ENCODE results near the gene DCTN4.

The DCTN4 gene

DNA sequence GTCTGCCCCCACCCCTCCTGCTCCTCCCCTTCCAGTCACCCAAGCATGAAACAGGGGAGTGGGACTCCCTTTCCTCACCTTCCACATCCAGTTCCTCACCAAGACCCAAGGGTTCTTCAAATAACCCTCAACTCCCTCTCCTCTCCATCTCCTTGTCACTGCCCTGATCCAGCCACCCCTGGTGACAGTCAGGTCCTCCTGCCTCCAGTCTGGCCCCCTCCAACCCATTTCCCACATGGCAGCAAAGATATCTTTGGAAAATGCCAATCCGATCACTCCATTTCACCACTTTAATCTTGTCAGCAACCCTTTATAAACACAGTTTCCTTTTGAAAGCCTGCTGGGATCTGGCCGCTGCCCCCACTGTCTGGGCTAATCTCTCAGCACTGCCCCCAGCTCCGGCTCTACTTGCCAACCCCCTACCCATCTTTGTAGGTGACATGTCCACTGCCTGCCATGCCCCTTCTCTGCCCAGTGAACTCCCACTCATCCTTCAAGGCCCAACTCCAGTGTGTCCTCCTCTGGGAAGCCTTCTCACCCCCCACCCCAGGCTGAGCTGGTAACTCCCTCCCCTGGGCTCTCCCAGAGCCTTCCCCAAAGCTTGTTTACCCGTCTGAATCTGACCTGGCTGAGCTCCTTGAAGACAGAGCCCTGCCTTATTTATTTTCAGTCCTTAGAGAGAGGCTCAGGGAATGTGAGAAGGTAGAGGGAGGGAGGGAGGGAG, 98.5 kb downstream of the DCTN4 start:
- TF ChIP-seq EZH2phosphoT487 (IDR thresholded peaks at IDR 0.05; ENCODE audit: borderline replicate concordance): no peak
- TF ChIP-seq, protein P1, sequence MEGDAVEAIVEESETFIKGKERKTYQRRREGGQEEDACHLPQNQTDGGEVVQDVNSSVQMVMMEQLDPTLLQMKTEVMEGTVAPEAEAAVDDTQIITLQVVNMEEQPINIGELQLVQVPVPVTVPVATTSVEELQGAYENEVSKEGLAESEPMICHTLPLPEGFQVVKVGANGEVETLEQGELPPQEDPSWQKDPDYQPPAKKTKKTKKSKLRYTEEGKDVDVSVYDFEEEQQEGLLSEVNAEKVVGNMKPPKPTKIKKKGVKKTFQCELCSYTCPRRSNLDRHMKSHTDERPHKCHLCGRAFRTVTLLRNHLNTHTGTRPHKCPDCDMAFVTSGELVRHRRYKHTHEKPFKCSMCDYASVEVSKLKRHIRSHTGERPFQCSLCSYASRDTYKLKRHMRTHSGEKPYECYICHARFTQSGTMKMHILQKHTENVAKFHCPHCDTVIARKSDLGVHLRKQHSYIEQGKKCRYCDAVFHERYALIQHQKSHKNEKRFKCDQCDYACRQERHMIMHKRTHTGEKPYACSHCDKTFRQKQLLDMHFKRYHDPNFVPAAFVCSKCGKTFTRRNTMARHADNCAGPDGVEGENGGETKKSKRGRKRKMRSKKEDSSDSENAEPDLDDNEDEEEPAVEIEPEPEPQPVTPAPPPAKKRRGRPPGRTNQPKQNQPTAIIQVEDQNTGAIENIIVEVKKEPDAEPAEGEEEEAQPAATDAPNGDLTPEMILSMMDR (conservative IDR thresholded peaks at IDR 0.05; ENCODE audit: low read length): no peak
- Histone ChIP-seq H3F3A (ENCODE audit: low read depth) (no peaks in the 10 kb centered on the region), H3K4me1 (ENCODE audit: insufficient read depth, low read length, poor library complexity, severe bottlenecking) (peaks cover 12% of the 10 kb centered on the region), H3K79me2 (ENCODE audit: insufficient read depth, low read length) (no peaks in the 10 kb centered on the region), H3K36me3 (ENCODE audit: insufficient read depth, low read length) (no peaks in the 10 kb centered on the region), H2AFZ (ENCODE audit: low read length) (no peak overlapping the region), H3K4me2 (ENCODE audit: low read depth, low read length, poor library complexity, severe bottlenecking) (no peak overlapping the region), H3K9me2 (replicated peaks; ENCODE audit: low read depth, low read length) (no peaks in the 10 kb centered on the region), H3K27me3 (ENCODE audit: insufficient read depth, low read length, poor library complexity, severe bottlenecking) (no peaks in the 10 kb centered on the region), H4K20me1 (ENCODE audit: insufficient read depth, low read length, poor library complexity, severe bottlenecking) (no peaks in the 10 kb centered on the region), H3K9ac (ENCODE audit: low read depth, low read length, poor library complexity, severe bottlenecking) (no peak overlapping the region), H3K9me3 (ENCODE audit: insufficient read depth, low read depth, low read length) (no peaks in the 10 kb centered on the region), H3K4me3 (ENCODE audit: low read length, poor library complexity, severe bottlenecking) (no peak overlapping the region)

DNA sequence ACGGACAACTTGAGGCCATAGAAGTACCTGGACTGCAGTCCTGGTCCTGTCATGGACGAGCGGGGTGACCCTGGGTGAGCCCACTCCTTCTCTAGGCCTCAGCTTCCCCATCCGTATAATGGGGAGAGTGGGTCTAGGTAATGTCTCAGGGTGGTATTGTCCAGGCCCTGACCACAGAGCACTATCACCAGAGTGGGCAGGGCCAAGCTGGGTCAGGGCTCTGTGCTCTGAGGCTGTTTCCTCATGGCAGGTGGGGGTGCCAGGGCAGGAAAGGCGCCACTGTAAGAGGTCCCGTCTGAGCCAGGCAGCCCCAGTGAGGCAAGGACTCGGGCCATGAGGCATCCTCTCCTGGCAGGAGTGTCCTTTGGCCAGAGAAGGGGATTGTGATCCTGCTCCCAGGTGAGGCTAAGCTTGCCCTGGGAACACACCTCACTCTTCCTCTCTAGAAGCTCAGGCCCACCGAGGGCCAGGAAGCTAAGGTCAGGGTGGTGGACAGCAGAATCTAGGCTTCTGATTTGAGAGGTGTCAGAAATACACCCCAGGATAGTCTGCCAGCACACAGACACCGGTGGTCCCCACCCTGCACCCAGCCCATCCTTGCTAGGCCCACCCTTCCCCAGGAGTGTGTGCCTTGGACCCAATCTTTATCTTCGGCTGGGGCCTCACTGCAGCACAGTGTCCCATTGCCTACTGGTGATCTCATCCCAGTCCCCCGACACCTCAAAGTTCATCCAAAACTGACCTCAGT, 99.3 kb downstream of the DCTN4 start:
- Histone ChIP-seq H3K9me2 (replicated peaks; ENCODE audit: low read depth, low read length) (no peaks in the 10 kb centered on the region), H2AFZ (ENCODE audit: low read length) (no peak overlapping the region), H3K27me3 (ENCODE audit: insufficient read depth, low read length, poor library complexity, severe bottlenecking) (no peaks in the 10 kb centered on the region), H3K9me3 (ENCODE audit: insufficient read depth, low read depth, low read length) (no peaks in the 10 kb centered on the region), H3F3A (ENCODE audit: low read depth) (no peaks in the 10 kb centered on the region), H3K4me1 (ENCODE audit: insufficient read depth, low read length, poor library complexity, severe bottlenecking) (peaks cover 12% of the 10 kb centered on the region), H3K4me2 (ENCODE audit: low read depth, low read length, poor library complexity, severe bottlenecking) (no peak overlapping the region), H3K4me3 (ENCODE audit: low read length, poor library complexity, severe bottlenecking) (no peak overlapping the region), H4K20me1 (ENCODE audit: insufficient read depth, low read length, poor library complexity, severe bottlenecking) (no peaks in the 10 kb centered on the region), H3K36me3 (ENCODE audit: insufficient read depth, low read length) (no peaks in the 10 kb centered on the region), H3K79me2 (ENCODE audit: insufficient read depth, low read length) (no peaks in the 10 kb centered on the region), H3K9ac (ENCODE audit: low read depth, low read length, poor library complexity, severe bottlenecking) (no peak overlapping the region)
- TF ChIP-seq EZH2phosphoT487 (IDR thresholded peaks at IDR 0.05; ENCODE audit: borderline replicate concordance): no peak
- TF ChIP-seq, protein P1 (conservative IDR thresholded peaks at IDR 0.05; ENCODE audit: low read length): no peak

DNA sequence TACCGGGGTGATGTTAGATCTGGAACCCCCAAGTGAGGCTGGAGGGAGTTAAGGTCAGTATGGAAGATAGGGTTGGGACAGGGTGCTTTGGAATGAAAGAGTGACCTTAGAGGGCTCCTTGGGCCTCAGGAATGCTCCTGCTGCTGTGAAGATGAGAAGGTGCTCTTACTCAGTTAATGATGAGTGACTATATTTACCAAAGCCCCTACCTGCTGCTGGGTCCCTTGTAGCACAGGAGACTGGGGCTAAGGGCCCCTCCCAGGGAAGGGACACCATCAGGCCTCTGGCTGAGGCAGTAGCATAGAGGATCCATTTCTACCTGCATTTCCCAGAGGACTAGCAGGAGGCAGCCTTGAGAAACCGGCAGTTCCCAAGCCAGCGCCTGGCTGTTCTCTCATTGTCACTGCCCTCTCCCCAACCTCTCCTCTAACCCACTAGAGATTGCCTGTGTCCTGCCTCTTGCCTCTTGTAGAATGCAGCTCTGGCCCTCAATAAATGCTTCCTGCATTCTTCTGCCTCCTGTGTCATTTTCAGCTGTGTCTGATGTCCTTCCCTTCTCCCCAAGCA, 100.0 kb downstream of the DCTN4 start:
- no peak for TF ChIP-seq EZH2phosphoT487 (IDR thresholded peaks at IDR 0.05; ENCODE audit: borderline replicate concordance)
- TF ChIP-seq, protein P1 (conservative IDR thresholded peaks at IDR 0.05; ENCODE audit: low read length): no peak
- H4K20me1 ChIP-seq (ENCODE audit: insufficient read depth, low read length, poor library complexity, severe bottlenecking): no peaks in the 10 kb centered on the region
- no peaks in the 10 kb centered on the region for H3K9me2 ChIP-seq (replicated peaks; ENCODE audit: low read depth, low read length)
- no peaks in the 10 kb centered on the region for H3K27me3 ChIP-seq (ENCODE audit: insufficient read depth, low read length, poor library complexity, severe bottlenecking)
- no peaks in the 10 kb centered on the region for H3K79me2 ChIP-seq (ENCODE audit: insufficient read depth, low read length)
- no peak overlapping the region for H3K4me3 ChIP-seq (ENCODE audit: low read length, poor library complexity, severe bottlenecking)
- H3K9me3 ChIP-seq (ENCODE audit: insufficient read depth, low read depth, low read length): no peaks in the 10 kb centered on the region
- H2AFZ ChIP-seq (ENCODE audit: low read length): no peak overlapping the region
- H3F3A ChIP-seq (ENCODE audit: low read depth): no peaks in the 10 kb centered on the region
- no peaks in the 10 kb centered on the region for H3K36me3 ChIP-seq (ENCODE audit: insufficient read depth, low read length)
- H3K4me2 ChIP-seq (ENCODE audit: low read depth, low read length, poor library complexity, severe bottlenecking): no peak overlapping the region
- peaks cover 12% of the 10 kb centered on the region for H3K4me1 ChIP-seq (ENCODE audit: insufficient read depth, low read length, poor library complexity, severe bottlenecking)
- no peak overlapping the region for H3K9ac ChIP-seq (ENCODE audit: low read depth, low read length, poor library complexity, severe bottlenecking)

Measured in Loucy (cell line).